Hepatocyte (in vitro differentiated cells): ENCODE results near the gene IER5.

Experiments
- EZH2 ChIP-seq: fragments of 200-600 bp; sonication (generic); IDR thresholded peaks from 2 replicates; pipeline ENCODE4 v1.6.1; 2016; ENCODE audit warnings: antibody characterized with exemption, mild to moderate bottlenecking, borderline replicate concordance
- EZH2phosphoT487 ChIP-seq: fragments of 200-600 bp; sonication (generic); IDR thresholded peaks from one replicate; pipeline ENCODE4 v1.6.1; 2018; ENCODE audit warnings: antibody characterized with exemption, mild to moderate bottlenecking, low read depth, moderate library complexity; ENCODE audit not compliant: unreplicated experiment, severe bottlenecking
- TF ChIP-seq, protein P1 (sequence below): fragments of 200-600 bp; sonication (generic); IDR thresholded peaks from 2 replicates; pipeline ENCODE4 v1.5.1; 2016; ENCODE audit warnings: antibody characterized with exemption, mild to moderate bottlenecking; ENCODE audit not compliant: poor library complexity

GRCh38 chr1:181127898-181128453, 39.5 kb downstream of the IER5 start:
- TF ChIP-seq, protein P1, sequence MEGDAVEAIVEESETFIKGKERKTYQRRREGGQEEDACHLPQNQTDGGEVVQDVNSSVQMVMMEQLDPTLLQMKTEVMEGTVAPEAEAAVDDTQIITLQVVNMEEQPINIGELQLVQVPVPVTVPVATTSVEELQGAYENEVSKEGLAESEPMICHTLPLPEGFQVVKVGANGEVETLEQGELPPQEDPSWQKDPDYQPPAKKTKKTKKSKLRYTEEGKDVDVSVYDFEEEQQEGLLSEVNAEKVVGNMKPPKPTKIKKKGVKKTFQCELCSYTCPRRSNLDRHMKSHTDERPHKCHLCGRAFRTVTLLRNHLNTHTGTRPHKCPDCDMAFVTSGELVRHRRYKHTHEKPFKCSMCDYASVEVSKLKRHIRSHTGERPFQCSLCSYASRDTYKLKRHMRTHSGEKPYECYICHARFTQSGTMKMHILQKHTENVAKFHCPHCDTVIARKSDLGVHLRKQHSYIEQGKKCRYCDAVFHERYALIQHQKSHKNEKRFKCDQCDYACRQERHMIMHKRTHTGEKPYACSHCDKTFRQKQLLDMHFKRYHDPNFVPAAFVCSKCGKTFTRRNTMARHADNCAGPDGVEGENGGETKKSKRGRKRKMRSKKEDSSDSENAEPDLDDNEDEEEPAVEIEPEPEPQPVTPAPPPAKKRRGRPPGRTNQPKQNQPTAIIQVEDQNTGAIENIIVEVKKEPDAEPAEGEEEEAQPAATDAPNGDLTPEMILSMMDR, result no peak
- TF ChIP-seq EZH2 (no peak), EZH2phosphoT487 (no peak)
